WTC11 (cell line): ENCODE measurements around the gene CCR9.

Experiments
- CTCF ChIP-seq: fragments of 200-600 bp; IDR thresholded peaks from 2 replicates; pipeline ENCODE4 v1.8.0; 2022; ENCODE audit warnings: antibody characterized with exemption
- JAZF1 ChIP-seq: fragments of 250-450 bp; sonication (Bioruptor Pico); IDR thresholded peaks from 2 replicates; pipeline ENCODE4 v1.9.0; 2021; ENCODE audit warnings: moderate library complexity, mild to moderate bottlenecking, inconsistent platforms
- MYBL2 ChIP-seq: sonication (generic); formaldehyde crosslinking; IDR thresholded peaks from 2 replicates; pipeline ENCODE4 v1.8.1; 2023; ENCODE audit warnings: mild to moderate bottlenecking, moderate library complexity, missing genetic modification reagents
- NR1H2 ChIP-seq: sonication (generic); formaldehyde crosslinking; IDR thresholded peaks from 2 replicates; pipeline ENCODE4 v1.9.0; 2021; ENCODE audit warnings: mild to moderate bottlenecking, moderate library complexity, missing genetic modification reagents
- NR2C2 ChIP-seq: sonication (generic); formaldehyde crosslinking; IDR thresholded peaks from 2 replicates; pipeline ENCODE4 v1.8.0; 2022; ENCODE audit warnings: mild to moderate bottlenecking, missing genetic modification reagents
- TP53 ChIP-seq: sonication (generic); formaldehyde crosslinking; IDR thresholded peaks from 2 replicates; pipeline ENCODE4 v1.8.1; 2023; ENCODE audit warnings: mild to moderate bottlenecking, missing genetic modification reagents
- ZNF263 ChIP-seq: sonication (generic); formaldehyde crosslinking; IDR thresholded peaks from 2 replicates; pipeline ENCODE4 v1.8.1; 2022; ENCODE audit warnings: low read depth, mild to moderate bottlenecking, moderate library complexity, missing genetic modification reagents
- TF ChIP-seq, protein P1 (sequence below): fragments of 250-450 bp; sonication (Bioruptor Pico); IDR thresholded peaks from 2 replicates; pipeline ENCODE4 v1.9.0; 2021; ENCODE audit warnings: mild to moderate bottlenecking, borderline replicate concordance

DNA sequence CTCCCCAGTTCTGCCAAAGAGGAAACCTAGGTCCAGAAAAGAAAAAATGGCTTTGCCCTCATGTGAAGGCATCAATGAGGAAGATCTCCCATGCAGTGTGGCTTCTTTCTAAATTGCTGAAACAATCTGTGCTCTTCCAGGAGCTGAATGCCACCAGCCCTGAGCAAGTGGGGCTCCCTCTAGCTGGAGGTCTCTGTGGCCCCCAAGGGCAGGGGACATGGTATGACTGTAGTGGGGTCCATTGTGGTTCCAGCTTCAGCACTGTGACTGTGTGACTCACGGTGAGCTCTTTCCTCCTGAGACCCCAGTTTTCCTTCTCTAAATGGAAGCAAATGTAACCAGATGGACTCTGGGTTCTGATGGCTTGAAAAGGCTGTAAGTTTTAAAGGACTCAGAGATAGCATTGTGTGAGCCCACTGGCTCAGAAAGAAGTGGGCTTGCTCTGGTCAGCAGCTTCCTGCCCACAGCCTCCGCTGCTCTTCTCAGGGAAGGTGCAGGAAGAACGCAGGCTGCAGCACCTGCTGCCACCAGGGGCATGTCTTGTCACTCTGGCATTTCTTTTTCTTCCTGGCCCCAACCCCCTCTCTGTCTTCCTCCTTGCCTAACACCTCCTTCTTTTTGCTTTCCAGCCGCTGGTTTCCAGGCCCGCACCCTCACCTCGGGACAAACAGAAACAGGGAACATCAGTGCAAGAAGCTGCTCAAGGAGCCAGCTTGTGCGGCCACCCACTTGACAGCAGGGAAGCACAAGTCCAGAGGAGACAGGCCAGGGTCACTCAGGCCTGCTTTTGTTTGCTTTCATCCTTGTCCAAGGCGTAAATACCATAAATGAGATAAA is 51.1 kb downstream of the CCR9 start:
- TF ChIP-seq NR1H2 = no peak
- no peak for TF ChIP-seq NR2C2 (CRISPR knock-in tag)
- no peak for TF ChIP-seq TP53 (CRISPR knock-in tag)
- no peak for TF ChIP-seq CTCF
- TF ChIP-seq MYBL2 (CRISPR knock-in tag) = no peak
- TF ChIP-seq JAZF1 (CRISPR knock-in tag) = no peak
- TF ChIP-seq, protein P1, sequence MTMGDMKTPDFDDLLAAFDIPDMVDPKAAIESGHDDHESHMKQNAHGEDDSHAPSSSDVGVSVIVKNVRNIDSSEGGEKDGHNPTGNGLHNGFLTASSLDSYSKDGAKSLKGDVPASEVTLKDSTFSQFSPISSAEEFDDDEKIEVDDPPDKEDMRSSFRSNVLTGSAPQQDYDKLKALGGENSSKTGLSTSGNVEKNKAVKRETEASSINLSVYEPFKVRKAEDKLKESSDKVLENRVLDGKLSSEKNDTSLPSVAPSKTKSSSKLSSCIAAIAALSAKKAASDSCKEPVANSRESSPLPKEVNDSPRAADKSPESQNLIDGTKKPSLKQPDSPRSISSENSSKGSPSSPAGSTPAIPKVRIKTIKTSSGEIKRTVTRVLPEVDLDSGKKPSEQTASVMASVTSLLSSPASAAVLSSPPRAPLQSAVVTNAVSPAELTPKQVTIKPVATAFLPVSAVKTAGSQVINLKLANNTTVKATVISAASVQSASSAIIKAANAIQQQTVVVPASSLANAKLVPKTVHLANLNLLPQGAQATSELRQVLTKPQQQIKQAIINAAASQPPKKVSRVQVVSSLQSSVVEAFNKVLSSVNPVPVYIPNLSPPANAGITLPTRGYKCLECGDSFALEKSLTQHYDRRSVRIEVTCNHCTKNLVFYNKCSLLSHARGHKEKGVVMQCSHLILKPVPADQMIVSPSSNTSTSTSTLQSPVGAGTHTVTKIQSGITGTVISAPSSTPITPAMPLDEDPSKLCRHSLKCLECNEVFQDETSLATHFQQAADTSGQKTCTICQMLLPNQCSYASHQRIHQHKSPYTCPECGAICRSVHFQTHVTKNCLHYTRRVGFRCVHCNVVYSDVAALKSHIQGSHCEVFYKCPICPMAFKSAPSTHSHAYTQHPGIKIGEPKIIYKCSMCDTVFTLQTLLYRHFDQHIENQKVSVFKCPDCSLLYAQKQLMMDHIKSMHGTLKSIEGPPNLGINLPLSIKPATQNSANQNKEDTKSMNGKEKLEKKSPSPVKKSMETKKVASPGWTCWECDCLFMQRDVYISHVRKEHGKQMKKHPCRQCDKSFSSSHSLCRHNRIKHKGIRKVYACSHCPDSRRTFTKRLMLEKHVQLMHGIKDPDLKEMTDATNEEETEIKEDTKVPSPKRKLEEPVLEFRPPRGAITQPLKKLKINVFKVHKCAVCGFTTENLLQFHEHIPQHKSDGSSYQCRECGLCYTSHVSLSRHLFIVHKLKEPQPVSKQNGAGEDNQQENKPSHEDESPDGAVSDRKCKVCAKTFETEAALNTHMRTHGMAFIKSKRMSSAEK (CRISPR knock-in tag) = no peak
- no peak for TF ChIP-seq ZNF263 (CRISPR knock-in tag)
